ENCODE data around the gene PDIA5.

- TF ChIP-seq CTCF (IDR thresholded peaks at IDR 0.05; ENCODE audit: low read length) = no peak
- TF ChIP-seq EZH2 (optimal IDR thresholded peaks at IDR 0.05; ENCODE audit: low read depth, low read length) = no peak
- TF ChIP-seq EZH2phosphoT487 (IDR thresholded peaks at IDR 0.05; ENCODE audit: low read length) = no peak
Observed at GRCh38 chr3:123119388-123119787, 52.6 kb downstream of the PDIA5 start.

Data from MM.1S (cell line).